GM18519 (cell line): Measurements from ENCODE around the gene ARIH2.

Experiments used
- ATAC-seq: cut with Tn5 transposase; IDR thresholded peaks from one replicate; pipeline ENCODE4 v1.9.1; 2021; ENCODE audit warnings: mild to moderate bottlenecking, moderate library complexity; ENCODE audit not compliant: unreplicated experiment, low FRiP score

The ARIH2 gene

DNA sequence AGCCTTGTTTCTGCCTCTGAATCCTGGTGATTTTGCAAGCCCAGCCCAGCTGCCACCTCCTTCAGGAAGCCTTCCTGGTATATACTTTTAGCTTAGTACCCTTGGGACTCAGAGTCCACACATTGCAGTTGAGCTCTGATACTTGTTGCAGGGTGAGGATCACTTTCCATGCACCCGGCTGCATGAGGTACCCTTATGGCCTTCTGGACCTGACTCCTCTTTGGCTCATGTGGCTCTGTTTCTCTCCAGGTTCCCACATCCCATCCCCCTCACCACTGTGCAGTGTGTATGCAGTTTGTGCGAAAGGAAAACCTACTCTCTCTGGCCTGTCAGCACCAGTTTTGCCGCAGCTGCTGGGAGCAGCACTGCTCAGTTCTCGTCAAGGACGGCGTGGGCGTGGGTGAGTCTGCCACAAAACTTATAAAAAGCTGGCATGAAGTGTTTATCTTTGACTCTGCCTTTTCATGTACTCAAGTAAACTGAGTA lies 48.3 kb downstream of the ARIH2 start:
- ATAC-seq = no peak

DNA sequence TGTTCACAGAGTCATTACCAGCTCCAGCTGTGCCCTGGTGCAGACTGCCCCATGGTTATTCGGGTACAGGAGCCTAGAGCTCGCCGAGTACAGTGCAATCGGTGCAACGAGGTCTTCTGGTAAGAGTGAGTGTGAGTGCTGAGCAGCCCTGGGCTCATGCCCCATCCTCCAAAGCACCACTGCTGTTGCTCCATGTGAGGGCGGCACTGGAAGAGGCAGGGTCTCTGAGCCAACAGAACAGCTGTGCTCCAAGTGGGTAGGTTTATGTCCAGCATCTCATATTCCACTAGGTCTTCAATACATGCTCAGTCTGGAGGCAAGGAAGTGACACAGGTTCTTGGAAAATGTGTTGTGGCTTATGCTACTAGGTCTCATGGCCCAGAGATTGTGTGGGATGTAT lies 51.9 kb downstream of the ARIH2 start:
- ATAC-seq = no peak

DNA sequence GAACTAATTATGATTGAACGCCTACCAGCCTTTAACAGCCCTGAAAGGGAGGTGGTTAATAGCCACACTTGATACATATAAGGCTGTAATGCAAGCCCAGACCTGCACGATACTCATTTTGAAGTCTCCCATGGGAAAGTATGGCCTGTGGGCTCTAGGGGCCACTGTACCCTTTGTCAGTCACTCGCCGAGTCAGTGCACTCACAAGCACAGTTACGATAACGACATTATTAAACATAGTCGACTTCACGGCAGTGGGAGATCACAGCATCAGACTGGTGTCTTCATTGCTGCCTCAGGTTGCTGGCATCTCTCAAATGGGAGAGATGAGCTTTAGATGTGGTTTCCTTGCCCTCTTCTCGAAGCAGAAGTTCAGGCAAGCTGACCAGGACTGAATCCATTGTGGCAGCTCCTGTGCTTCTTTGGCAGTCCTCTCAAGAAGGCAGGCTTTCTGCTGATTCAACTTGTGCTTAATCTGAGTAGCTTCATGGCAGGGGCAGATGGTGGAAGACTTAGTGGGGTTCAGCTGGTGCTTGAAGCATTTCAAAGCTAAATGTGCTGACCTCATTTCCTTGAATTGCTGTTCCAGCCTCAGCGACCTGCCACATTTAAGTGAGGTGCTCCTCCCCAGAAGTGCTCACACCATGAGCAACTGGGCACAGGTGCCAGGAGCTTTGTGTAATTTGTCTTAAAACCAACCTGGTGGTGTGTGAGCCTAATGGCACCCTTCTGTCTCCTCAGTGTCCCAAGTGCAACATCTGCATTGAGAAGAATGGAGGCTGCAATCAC lies 55.6 kb downstream of the ARIH2 start:
- no peak for ATAC-seq

DNA sequence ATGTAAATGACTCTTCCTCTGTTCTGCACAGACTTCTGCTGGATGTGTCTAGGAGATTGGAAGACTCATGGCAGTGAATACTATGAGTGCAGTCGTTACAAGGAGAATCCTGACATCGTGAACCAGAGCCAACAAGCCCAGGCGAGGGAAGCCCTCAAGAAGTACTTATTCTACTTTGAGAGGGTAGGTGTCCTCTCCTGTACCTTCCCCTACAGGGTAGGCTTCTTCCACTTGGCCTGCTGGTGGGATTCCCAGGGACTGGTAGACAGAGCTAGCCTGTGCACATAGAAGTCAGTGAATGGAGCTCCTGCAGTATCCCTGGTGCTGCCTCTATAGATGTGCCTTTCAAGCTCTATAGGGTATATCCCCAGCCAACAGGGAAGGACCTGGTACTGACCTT lies 60.8 kb downstream of the ARIH2 start:
- ATAC-seq = no peak

DNA sequence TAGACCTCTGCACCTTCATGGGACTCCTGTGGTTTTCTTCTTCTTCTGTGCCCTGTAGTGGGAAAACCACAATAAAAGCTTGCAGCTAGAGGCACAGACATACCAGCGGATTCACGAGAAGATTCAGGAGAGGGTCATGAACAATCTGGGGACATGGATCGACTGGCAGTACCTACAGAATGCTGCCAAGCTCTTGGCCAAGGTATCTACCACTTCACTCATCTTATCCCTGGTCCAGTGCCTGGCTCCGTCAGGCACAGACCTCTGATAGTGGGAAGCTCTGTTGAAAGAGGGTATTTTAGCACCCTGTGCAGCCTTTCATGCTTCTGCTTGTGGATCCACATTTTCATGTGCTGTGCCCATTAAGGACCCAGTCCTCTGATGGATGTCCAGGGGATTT lies 61.7 kb downstream of the ARIH2 start:
- no peak for ATAC-seq

DNA sequence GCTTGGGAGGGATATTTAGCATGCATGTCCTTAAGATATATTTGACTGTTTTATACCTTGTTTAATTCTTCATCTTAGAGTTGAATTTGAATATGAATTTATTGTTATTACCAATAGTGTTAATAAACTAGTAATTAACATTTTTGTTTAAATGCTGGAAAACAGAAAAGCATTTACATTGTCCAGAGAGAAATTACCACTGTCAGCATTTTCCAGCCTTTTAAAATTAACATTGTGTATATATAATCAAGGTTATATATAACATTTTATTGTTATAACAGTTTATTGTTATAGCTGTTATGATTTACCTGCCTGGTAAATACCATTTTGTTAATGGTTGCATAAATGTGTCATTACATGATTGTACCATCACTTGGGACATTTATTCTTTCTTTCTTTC lies 63.4 kb downstream of the ARIH2 start:
- ATAC-seq = no peak

DNA sequence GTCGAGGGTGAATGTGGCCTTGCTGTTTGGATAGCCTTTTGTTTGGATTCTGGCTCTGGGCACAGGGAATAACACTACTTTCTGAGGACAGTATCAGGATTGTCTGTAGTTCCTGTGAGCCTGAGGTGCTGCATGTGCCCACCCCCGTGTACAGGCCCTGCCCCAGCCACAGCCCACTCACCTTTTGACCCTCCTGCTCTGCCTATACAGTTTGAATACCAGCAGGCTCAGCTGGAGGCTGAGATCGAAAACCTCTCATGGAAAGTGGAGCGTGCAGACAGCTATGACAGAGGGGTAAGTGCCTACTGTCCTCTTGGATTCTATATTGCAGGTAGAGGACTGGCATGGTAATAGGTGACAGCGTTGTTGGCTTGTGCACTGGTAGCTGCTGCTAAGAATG lies 64.0 kb downstream of the ARIH2 start:
- ATAC-seq = no peak

DNA sequence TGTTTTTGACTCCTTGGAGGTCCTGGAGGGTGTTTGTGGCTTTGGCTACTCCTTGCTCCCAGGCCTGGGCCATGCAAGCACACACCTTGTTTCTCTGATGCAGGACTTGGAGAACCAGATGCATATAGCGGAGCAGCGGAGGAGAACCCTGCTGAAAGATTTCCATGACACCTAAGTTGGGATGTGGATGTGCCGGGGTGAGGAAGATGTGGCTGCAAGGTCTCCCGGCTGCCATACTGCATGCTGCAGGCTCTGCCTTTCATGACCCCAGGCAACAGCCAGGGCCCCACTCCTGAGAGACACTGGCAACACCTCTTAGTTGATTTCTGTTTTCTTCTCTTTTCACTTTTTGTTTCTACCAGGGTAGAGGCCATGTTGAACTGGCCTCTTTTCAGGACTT lies 64.5 kb downstream of the ARIH2 start:
- no peak for ATAC-seq

DNA sequence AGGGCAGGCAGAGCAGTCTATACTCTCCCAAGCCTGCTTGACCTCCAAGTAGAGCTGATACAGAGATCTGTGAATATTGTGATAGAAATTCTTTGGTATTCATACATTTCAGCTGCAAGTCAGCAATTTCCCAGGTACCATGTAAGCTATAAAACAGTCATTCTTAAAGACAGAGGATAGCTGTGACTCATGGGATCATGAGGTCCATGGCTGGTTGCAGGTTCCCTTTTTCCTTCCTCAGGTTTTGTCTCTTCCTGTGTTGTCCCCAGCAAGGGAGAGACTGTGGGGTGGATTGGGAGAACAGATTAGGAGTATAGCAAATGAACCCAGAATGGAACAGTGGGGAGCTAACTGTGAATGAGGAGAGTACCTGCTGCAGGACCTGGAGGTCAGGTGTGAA lies 66.0 kb downstream of the ARIH2 start:
- no peak for ATAC-seq

DNA sequence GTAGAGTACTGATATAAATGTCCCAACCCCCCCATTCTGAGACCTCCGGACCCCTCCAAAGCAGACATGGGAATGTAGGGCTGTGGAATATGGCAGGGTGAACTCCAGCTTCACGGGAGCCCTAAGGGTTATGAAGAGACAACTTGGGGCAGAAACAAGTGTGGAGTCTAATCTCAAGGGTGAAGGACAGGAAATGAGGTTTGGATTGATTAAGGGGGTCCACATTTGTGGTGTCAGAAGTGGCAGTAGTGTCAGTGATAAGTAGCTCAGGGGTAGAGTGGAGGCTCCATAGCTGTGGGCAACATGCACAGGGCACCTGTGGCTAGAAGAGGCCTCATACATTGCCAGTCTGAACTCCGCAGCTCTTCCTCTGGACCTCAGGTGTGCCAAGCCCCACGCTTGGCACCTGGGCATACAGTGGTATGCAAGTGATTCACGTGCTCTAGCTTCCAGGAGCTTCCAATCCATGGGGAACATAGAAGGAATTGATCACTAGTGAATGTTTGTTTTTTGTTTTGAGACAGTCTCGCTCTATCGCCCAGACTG lies 67.3 kb downstream of the ARIH2 start:
- no peak for ATAC-seq

DNA sequence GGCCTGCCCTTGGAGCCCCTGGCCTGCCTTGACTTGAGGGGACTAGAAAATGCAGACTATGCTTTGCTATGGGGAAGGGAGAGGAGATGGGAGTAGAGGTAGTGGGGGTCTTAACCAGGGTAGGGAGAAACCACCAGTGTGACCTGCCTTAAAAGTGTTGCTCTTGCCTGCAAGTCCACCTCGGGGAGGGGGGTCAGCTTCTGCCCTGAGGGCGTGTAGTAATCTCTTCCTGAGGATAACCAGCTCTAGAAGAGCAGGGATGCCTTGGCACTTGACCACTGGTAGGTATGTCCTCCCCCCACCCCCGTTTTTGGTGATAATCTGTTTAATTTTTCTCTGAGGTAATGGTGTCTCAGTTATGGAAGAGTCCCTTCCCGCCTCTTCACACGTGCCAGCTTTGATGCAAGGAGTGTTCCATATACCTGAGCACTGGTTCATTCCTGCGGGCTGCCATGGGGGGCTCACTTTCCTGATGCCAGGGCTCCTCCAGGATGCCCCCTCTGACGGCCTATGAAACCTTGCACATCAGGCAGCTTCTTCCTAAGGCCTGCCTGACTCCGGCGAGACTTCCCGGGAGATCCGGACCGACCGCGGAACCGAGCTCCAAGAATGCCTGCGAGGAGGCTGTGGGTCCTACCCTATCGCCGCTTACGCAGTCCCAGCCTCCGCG lies 70.6 kb downstream of the ARIH2 start:
- ATAC-seq = no peak

DNA sequence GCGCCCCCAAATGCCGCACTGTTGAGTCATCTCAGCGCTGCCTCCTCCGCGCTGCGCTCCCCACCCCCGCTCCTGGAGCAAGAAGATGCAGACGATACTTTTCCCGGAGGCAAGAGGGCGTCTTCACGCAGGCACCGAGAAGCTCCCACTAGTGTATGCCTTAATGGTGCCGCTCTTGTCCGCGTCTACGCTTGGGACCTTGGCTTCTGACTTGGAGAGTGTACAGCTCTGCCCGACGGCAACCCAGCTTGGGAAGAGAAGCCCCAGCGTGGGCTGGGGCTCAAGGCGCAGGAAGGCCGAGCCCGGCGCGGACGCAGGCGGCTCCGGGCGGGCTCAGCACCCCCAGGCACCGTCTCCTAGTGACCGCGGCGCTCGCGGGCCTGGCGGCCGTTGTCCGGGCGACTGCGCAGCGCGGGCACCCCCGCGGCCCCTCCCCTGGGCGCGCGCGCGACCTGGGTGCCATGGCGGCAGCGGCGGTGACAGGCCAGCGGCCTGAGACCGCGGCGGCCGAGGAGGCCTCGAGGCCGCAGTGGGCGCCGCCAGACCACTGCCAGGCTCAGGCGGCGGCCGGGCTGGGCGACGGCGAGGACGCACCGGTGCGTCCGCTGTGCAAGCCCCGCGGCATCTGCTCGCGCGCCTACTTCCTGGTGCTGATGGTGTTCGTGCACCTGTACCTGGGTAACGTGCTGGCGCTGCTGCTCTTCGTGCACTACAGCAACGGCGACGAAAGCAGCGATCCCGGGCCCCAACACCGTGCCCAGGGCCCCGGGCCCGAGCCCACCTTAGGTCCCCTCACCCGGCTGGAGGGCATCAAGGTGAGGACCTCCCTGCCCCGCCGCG lies 71.4 kb downstream of the ARIH2 start, which contains the start of gene P4HTM:
Gene P4HTM (plus strand): TSS at position 446 of the 840 bp plus-strand sequence. CDS start 16 bp downstream, at position 462.
- ATAC-seq = no peak

DNA sequence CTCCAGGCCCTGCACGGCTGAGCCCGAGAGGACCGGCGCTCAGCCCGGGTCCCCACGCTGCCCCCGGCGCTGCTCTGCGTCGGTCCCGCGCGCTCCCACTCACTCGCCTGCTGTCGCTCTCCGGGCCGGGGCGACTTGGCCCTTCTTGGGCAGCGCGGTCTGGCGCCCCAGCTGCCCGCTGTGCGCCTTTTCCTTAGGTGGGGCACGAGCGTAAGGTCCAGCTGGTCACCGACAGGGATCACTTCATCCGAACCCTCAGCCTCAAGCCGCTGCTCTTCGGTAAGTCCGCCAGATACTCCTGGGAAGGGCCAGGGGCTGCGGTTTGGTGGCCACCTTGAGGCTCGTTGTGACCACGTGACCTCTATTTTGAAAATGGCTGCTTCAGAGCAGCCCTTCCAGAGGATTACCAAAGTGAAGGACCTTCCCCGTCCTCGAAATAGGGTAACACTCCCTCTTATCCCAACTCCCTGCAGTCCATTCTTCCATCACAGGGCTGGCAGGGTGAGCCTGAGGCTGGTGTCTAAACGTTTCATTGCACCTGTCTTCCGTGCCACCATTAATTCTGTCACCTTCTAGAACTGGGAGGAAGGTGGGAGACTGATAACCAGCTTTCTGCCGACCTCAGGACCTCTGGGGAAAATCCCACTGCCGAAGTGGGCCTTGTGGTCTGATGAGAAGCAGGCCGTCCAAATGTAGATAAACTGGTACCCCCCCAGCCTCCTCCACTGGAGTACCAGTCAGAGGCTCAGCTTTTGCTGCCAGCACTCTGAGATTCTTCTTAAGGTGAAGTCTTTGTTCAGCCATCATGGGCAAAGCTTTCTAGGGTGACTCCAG lies 72.2 kb downstream of the ARIH2 start:
- no peak for ATAC-seq

DNA sequence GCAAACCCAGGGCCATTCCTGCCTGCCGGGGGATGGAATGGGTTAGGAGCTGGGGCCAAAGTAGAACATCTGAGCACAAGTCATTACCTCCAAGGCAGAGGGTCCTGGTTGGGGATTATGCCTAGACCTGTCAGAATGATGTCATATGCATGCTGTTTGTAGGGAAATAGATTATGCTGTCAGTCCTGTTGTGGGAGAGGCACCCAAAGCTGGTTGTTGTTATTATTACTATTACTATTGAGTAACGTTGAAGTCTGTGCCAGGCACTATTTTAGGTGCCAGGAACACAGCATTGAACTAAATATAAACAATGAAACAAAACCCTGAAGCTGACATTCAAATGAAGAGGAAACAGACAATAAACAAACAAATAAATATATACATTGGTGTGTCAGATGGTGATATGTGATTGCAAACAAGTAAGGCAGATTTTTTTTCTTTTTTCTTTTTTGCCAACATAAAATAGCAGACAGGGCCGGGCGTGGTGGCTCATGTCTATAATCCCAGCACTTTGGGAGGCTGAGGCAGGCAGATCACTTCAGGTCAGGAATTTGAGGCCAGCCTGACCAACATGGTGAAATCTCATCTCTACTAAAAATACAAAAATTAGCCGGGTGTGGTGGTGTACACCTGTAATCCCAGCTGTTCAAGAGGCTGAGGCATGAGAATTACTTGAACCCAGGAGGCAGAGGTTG lies 73.4 kb downstream of the ARIH2 start:
- no peak for ATAC-seq

DNA sequence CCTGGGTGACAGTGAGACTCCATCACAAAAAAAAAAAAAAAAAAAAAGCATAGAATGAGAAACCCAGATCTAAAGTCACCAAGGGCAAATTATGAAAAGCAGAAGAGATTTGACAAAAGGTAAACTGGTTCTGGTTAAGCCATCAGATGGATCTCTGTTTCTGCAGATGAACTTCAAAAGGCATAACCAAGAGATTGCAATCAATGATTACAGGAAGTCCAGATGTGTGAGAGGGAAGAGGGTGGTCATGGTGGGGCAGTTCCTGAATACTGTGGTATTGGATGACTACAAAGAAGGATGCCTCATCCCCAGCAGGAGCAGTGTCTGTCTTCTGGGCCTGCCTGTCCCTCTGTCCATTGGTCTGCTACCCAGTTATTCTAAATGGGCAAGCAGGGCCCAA lies 75.2 kb downstream of the ARIH2 start:
- no peak for ATAC-seq

DNA sequence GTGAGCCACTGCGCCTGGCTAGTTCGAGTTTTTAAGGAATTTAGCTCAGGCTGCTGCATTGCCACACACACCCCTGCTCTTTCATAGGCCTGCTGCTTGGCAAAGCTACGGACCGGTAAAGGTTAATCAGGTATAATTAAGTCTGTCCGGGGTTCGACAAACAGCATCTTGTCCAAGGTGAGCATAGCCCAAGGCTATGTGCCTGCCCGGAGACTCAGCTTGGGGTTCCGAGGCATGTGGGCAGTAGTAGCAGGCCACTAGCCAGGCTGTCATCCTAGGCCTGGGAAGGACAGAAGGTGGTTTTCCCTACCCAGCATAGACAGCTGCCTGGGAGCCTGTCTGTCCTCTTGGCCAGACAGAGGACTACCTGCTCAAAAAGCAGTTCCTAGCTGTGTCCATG lies 78.0 kb downstream of the ARIH2 start:
- no peak for ATAC-seq

DNA sequence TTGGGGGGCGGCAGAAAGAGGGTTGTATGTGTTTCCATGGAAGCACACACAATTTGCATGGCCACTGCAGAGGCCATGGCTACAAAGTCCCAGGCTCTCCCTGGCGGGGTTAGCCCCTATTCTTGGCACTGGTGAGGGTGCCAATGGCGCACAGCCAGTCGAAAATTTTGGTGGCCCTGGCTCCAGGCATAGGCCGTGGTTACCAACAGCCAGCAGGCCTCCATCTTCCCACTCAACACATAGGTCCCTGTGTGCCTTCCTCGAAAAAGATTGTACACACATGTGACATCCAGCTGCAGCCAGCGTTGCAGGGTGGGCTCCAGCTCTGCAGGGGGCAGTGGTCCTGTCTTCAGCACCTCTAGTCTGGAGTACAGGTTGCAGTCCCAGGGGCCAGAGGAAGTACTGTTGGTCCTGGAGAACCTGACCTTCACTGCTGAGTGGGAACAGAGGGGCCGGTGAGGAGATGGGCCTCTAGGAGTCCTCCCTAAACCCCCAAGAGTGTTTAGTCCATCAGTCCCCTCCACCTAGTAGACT lies 78.5 kb downstream of the ARIH2 start:
- ATAC-seq = no peak

DNA sequence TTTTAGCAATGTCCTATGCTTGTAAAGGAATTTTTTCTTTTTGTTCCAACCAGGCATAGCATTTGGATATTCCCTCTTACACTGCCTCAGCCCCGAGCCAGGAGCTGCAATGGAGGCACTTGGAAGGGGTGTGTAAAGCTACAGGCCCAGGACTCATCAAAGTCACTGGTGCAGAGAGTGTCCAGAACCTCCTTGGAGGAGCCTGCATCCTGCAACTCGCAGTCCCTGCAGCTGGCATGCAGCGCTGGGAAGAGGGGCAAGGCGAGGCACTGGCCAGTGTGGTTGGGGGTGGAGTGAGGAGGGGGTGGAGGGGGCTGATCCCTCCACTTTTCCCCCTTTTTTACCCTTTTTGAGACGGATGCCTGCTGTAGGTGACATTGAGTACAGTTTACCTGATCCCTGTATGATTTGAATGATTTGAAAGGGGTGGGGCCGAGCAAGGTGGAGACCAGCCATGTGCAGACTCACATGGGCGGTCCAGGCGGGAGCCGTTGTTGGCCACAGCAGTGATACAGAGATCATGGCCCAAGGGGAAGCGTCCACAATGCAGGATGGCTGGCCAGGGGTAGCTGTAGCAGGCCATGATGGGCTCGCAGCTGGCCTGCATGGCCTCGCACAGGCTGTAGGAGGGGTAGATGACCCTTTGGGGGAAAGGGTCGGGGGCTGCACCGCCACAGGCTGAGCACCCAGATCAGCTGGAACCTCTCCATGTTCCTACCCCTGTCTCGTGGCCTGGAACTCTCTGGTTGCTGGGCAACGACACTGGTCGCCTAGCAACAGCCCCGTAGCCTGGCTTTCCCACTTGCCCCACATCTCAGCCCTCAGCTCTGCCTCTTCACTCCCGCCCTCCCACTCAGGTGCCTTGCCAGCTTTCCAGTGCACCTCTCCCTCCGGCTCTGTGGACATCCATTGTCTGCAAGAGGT lies 79.3 kb downstream of the ARIH2 start:
- no peak for ATAC-seq
